Fibroblast of mammary gland (primary cell): ENCODE measurements around the gene LARGE1.

Experiments used
- DNase-seq: peaks from one replicate; pipeline ENCODE4 v3.0.0-alpha.2; 2010; ENCODE audit warnings: low read depth
- H3K4me3 ChIP-seq: 2 replicates; pipeline ENCODE4 v1.5.1; 2011; ENCODE audit warnings: low read depth, mild to moderate bottlenecking, low read length, moderate library complexity; ENCODE audit not compliant: control insufficient read depth
- TF ChIP-seq, protein P1 (sequence below): conservative IDR thresholded peaks from 2 replicates; pipeline ENCODE4 v1.5.1; 2011; ENCODE audit warnings: low read depth, low read length, inconsistent platforms; ENCODE audit not compliant: control insufficient read depth, insufficient read depth

The LARGE1 gene

DNA sequence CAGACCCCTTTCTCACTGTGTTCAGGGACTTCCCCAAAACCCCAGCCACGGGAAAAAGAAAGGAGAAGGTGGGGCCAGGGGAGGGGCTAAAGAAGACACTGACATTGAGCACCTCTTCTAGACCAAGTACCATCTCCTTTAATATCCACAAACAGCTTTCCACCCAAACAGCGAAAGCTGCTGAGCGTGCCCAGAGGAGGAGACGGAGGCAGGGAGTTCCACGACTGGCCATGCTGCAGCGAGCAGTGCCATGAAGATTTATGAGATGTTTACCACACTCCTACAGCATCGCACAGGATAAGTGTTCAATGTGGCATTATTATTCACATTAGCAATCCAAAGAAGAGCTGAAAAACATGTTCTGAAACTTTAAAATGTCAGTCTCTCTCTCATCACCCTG, 127.4 kb downstream of the LARGE1 start:
- TF ChIP-seq, protein P1, sequence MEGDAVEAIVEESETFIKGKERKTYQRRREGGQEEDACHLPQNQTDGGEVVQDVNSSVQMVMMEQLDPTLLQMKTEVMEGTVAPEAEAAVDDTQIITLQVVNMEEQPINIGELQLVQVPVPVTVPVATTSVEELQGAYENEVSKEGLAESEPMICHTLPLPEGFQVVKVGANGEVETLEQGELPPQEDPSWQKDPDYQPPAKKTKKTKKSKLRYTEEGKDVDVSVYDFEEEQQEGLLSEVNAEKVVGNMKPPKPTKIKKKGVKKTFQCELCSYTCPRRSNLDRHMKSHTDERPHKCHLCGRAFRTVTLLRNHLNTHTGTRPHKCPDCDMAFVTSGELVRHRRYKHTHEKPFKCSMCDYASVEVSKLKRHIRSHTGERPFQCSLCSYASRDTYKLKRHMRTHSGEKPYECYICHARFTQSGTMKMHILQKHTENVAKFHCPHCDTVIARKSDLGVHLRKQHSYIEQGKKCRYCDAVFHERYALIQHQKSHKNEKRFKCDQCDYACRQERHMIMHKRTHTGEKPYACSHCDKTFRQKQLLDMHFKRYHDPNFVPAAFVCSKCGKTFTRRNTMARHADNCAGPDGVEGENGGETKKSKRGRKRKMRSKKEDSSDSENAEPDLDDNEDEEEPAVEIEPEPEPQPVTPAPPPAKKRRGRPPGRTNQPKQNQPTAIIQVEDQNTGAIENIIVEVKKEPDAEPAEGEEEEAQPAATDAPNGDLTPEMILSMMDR = no peak
- no peak overlapping the region for H3K4me3 ChIP-seq
- DNase-seq = no peak

DNA sequence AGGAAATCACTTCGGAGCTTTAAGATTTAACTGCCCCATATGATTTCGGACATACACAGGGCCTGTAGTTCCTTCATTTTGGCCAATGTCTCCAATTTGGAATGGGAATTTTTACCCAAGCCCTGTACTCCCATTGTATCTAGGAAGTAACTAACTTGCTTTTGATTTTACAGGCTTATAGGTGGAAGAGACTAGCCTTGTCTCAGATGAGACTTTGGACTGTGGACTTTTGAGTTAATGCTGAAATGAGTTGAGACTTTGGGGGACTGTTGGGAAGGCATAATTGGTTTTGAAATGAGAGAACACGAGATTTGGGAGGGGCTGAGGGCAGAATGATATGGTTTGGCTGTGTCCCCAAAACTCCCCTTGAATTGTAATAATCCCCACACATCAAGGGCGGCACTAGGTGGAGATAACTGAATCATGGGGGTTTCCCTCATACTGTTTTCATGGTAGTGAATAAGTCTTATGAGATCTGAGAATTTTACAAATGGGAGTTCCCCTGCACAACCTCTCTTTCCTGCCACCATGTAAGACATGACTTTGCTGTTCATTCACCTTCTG, 130.5 kb downstream of the LARGE1 start:
- no peak for DNase-seq
- TF ChIP-seq, protein P1 = no peak
- H3K4me3 ChIP-seq = no peak overlapping the region

DNA sequence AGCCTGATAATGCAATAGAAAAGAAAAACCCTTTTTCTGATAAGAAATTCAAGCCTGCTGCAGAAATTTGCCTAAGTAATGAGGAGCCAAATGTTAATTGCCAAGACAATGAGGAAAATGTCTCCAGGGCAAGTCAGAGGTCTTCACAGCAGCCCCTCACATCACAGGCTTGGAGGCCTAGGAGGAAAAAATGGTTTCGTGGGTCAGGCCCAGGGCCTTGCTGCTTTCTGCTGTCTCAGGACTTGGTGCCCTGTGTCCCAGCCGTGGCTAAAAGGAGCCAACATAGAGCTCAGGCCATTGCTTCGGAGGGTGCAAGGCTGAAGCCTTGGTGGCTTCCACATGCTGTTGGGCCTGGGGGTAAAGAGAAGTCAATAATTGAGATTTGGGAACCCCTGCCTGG, 131.3 kb downstream of the LARGE1 start:
- no peak overlapping the region for H3K4me3 ChIP-seq
- no peak for DNase-seq
- TF ChIP-seq, protein P1 = no peak

DNA sequence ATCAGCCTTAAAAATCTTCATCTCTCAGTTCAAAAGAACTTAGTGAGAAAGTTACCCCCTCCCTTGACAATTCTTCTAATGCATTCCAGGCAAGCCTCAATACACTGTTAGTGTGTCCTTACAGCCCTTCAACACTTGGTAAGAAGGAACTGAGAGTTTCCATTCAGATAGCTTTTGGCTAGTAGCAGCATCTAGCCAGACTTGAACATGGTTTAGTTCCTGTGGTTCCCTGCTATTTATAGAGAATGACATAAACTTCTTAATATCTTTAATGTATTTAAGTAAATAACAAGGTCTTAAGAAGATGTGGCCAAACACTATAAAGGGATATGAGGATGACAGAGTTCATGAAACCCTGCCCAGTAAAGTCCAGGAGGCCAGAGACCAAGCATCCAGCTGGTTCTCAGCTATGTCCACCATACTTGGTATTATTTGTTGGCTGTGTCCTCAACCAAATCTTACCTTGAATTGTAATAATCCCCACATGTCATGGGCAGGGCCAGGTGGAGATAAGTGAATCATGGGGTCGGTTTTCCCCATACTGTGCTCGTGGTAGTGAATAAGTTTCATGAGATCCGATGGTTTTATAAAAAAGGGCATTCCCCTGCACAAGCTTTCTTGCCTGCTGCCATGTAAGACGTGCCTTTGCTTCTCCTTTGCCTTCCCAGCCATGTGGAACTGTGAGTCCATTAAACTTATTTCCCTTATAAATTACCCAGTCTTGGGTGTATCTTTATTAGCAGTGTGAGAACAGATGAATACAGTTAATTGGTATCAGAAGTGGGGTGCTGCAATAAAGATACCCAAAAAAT, 132.4 kb downstream of the LARGE1 start:
- DNase-seq = no peak
- TF ChIP-seq, protein P1 = no peak
- no peak overlapping the region for H3K4me3 ChIP-seq

DNA sequence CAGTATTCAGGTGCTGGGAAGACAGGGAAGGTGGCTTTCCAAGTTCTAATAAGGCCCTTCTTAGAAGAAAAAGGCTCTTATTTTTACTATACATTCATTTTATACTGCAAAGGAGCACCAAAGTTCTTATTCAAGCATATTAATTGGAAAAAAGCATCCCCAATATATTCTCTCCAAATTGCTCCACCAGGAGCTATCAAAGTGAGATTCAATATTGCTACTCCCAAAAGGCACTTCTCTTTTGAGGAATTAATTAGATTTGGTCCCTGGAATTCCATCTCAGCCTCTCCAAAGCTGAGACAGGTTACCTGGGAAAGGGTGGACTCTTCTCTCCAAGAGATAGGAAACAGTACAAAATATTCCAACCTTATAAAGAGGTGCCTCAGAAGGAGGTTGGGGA, 134.1 kb downstream of the LARGE1 start:
- TF ChIP-seq, protein P1 = no peak
- H3K4me3 ChIP-seq = no peak overlapping the region
- no peak for DNase-seq

DNA sequence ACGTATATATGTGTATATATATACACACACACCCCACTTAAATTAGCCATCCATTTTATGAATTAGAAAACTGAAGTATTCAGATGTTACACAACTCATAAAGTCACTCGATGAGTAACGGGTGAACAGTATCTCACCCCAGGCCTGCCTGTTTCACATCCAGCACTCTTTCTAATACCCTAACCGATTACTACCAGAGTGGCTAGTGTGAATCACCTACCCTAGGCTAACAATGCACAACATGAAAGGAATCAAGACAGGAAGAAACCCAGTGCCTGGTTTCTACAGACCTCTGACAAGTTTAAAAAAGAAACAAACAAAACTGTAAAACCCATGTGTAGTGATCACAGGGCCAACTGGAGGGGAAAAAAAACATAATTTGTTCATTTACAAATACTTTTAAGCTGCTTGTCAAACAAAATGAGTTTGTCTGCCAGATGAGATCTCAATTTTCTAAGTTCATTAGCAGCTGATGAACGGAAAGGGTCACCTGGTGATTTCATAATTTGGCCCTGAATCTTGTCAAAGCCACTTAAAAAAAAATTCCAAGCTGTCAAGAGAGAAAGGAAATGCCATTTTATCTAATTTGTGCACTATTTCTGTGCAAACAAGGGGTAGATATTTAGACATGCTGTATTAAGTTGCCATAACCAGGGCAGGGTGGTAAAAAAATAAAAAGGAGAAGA, 134.8 kb downstream of the LARGE1 start:
- TF ChIP-seq, protein P1 = no peak
- peak; percentile 86 for DNase-seq
- no peak overlapping the region for H3K4me3 ChIP-seq
